Naive thymus-derived CD4-positive, alpha-beta T cell (primary cell): ENCODE measurements around the gene ECSIT. TPM values are rescaled to one million over a fixed set of nuclear protein-coding genes. Genes with fewer than 3 reads are reported as not detected.

Experiments
- ATAC-seq: fragments of 150-1000 bp; cut with Tn5 transposase; 2 replicates; pipeline ENCODE4 v1.10.0; 2021; ENCODE audit warnings: mild to moderate bottlenecking, moderate library complexity
- CTCF ChIA-PET: fragments of 350-600 bp; sonication (Branson Sonifier 250); formaldehyde crosslinking; loops from one replicate; lab custom pipeline; 2021; ENCODE audit warnings: antibody characterized with exemption; lab: Charles Lee
- POLR2A ChIA-PET: fragments of 350-600 bp; sonication (Branson Sonifier 250); formaldehyde crosslinking; loops from one replicate; lab custom pipeline; 2021; ENCODE audit warnings: antibody characterized with exemption, inconsistent platforms; lab: Charles Lee
- DNase-seq, 9 donors: peaks; one replicate each; pipeline versions ENCODE4 v3.0.0 to v3.0.0-alpha.2; 2020 to 2022; ENCODE audit warnings: mixed read lengths in 1 of 9
- H3K27ac ChIP-seq: one replicate; pipeline ENCODE4 v1.7.0; 2013; ENCODE audit warnings: mild to moderate bottlenecking, low read depth, low read length, moderate library complexity
- H3K27me3 ChIP-seq, 2 donors: one replicate each; pipeline ENCODE4 v1.7.0; 2013; ENCODE audit warnings: low read length in 2 of 2, mild to moderate bottlenecking in 2 of 2, moderate library complexity in 2 of 2; ENCODE audit not compliant: control insufficient read depth in 2 of 2, insufficient read depth in 2 of 2
- H3K36me3 ChIP-seq, 3 experiments: 1 replicate in 2 of 3; 2 replicates in 1 of 3; pipeline ENCODE4 v1.7.0; 2013; ENCODE audit warnings: low read length in 3 of 3, mild to moderate bottlenecking in 3 of 3, moderate library complexity in 1 of 3; ENCODE audit not compliant: insufficient read depth in 3 of 3, control insufficient read depth in 2 of 3
- H3K4me1 ChIP-seq, 2 donors: one replicate each; pipeline ENCODE4 v1.7.0; 2013; ENCODE audit warnings: low read length in 2 of 2, mild to moderate bottlenecking in 2 of 2, moderate library complexity in 1 of 2; ENCODE audit not compliant: control insufficient read depth in 2 of 2, insufficient read depth in 2 of 2
- H3K4me3 ChIP-seq: 2 replicates; pipeline ENCODE4 v1.7.0; 2013; ENCODE audit warnings: mild to moderate bottlenecking, low read length
- H3K9me3 ChIP-seq, 3 experiments: 1 replicate in 2 of 3; 2 replicates in 1 of 3; pipeline ENCODE4 v1.7.0; 2013; ENCODE audit warnings: low read length in 3 of 3; ENCODE audit not compliant: control insufficient read depth in 2 of 3
- H3K27ac Mint-ChIP-seq, 9 donors: one replicate each; pipeline ENCODE4 v1.8.0; 2020 to 2022; ENCODE audit warnings: mixed read lengths in 9 of 9, mild to moderate bottlenecking in 8 of 9, moderate library complexity in 5 of 9, inconsistent platforms in 2 of 9
- H3K27me3 Mint-ChIP-seq, 5 donors: one replicate each; pipeline ENCODE4 v1.8.0; 2021 to 2022; ENCODE audit warnings: mixed read lengths in 5 of 5, mild to moderate bottlenecking in 1 of 5
- H3K36me3 Mint-ChIP-seq, 5 donors: one replicate each; pipeline ENCODE4 v1.8.0; 2020 to 2022; ENCODE audit warnings: mixed read lengths in 5 of 5, mild to moderate bottlenecking in 3 of 5, inconsistent platforms in 1 of 5
- H3K4me1 Mint-ChIP-seq, 7 donors: one replicate each; pipeline ENCODE4 v1.8.0; 2020 to 2022; ENCODE audit warnings: mixed read lengths in 7 of 7, mild to moderate bottlenecking in 3 of 7, inconsistent platforms in 1 of 7
- H3K4me3 Mint-ChIP-seq, 10 donors: one replicate each; pipeline ENCODE4 v1.8.0; 2020 to 2022; ENCODE audit warnings: mild to moderate bottlenecking in 10 of 10, mixed read lengths in 10 of 10, moderate library complexity in 6 of 10, inconsistent platforms in 2 of 10
- H3K9me3 Mint-ChIP-seq, 11 donors: one replicate each; pipeline ENCODE4 v1.8.0; 2020 to 2022; ENCODE audit warnings: mixed read lengths in 11 of 11, mild to moderate bottlenecking in 4 of 11, inconsistent platforms in 1 of 11, moderate library complexity in 1 of 11
- intact Hi-C, 2 donors: fragments of 100-400 bp; cut with micrococcal nuclease; formaldehyde crosslinking; loops; one replicate each; pipeline ENCODE4 v1.15.1; 2023
- polyA plus RNA-seq, 2 donors: library from polyadenylated mRNA; unstranded; fragments of 300-500 nt; fragmentation: Illumina TruSeq; gene quantifications; one replicate each; pipeline ENCODE4 v1.2.3, GENCODE V29; 2021
- total RNA-seq, 6 experiments: library from RNA in 5 of 6; stranded (reverse) in 5 of 6; gene quantifications; 1 replicate in 5 of 6; 2 replicates in 1 of 6; pipeline ENCODE4 v1.2.3 and lab custom pipeline; 2021 to 2026

Gene ECSIT
- total and polyA plus RNA-seq, 7 experiments from 2014 or later, result 25.8 to 50.3 (median 36.0) TPM

DNA sequence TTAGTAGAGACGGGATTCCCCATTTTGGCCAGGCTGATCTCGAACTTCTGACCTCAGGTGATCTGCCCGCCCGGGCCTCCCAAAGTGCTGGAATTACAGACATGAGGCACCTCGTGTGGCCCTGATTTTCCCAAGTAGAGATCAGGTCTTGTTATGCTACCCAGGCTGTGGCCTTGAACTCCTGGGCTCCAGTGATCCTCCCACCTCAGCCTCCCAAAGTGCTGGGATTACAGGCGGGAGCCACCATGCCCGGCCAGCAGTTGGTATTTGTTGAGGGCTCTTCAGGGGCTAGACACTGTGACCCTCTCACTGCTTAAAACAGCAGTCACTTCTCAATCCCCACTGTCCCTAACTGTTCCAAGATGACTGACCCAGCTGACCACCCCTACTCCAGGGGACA lies 39.6 kb downstream of the ECSIT start:
- intact Hi-C loops, result no loop called here
- ChIA-PET CTCF (no interaction called here), POLR2A (no interaction called here)
- Histone ChIP-seq H3K4me1 (no peaks in the 10 kb centered on the region), H3K9me3 (no peaks in the 10 kb centered on the region), H3K36me3 (peaks cover 0 to 27% (median 0%) of the 10 kb centered on the region in 3 experiments), H3K27ac (no peak overlapping the region), H3K27me3 (no peaks in the 10 kb centered on the region), H3K4me3 (no peak overlapping the region)
- Mint-ChIP-seq H3K9me3 (peaks cover 0 to 3% (median 0%) of the 10 kb centered on the region in 11 donors), H3K4me1 (peaks cover 0 to 2% (median 0%) of the 10 kb centered on the region in 7 donors), H3K4me3 (no peak overlapping the region), H3K36me3 (peaks cover 11 to 30% (median 18%) of the 10 kb centered on the region in 5 donors), H3K27ac (no peak overlapping the region), H3K27me3 (peaks cover 0 to 6% (median 3%) of the 10 kb centered on the region in 5 donors)
- DNase-seq (no peak), ATAC-seq (no peak)

DNA sequence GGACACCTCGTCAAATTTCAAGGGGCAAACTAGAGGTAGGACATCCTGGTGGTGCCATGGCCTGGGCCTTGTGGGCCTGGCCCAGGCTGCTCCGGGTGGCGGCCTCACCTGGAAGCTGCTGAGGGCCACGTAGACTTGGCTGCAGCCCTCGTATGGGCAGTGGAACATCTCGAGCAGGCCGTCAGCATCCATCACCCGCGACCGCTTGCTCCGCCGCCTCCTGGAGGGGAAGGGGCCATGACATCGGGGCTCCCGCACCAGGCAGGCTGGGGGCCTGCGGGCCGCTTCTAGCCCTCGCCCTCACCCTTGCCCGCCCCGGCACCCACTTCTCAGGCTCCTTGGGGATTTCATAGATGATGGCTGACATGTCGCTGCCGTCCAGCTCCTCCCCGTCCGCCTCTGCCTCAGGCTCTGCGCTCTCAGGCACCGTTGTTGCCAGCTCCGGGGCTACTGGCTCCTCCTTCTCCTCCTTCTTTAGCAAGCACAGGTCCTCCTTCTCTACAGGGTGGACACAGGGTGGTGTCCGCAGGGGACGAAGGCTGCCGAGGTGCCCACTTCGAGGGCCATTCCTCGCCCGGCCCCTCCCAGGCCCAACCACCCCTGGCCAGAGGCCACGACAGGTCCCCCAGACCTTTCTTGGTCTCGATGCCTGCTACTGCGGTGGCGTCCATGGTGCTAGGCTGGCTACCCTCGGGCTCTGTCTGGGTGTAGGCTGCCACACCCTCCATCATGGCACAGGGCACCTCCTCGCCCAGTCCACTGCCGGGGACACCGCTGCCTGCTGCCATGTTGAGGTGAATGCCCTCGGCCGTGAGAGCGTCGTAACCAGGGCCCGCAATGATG lies 42.1 kb downstream of the ECSIT start:
- intact Hi-C loops, result no loop called here
- H3K4me3 Mint-ChIP-seq, result no peak overlapping the region
- POLR2A ChIA-PET, result no interaction called here

DNA sequence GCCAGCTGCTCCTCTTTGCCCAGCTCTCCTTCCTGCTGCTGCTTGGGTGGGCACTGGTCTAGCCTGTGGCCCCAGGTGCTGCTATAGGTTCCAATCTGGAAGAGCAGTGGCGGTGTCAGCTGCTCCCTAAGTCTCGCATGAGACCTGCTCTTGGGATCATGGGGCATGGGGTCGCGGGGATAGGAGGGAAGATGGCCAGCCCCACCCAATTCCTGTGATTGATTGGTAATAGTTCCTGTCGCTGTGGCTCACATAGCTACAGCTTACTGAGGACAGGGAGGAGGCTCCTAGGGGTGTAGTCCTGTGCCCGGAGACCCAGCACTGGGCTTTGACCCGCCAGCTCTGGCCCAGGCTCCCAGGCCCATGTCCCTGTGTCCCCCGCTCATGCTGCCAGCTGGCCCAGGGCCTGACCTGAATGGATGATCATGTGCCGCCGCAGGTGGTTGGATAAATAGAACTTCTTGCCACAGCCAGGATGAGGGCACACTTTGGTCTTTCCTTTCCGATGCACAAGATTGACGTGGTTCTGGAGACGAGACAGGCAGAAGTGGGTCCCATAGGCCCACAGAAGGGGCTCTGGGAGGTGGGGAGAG lies 43.6 kb downstream of the ECSIT start:
- DNase-seq (no peak), ATAC-seq (no peak)
- peak overlapping the region in 1 of 9 donors; percentile 53 for H3K27ac Mint-ChIP-seq

More for the DNA sequence above, 42.1 kb downstream of the ECSIT start:
- Mint-ChIP-seq H3K9me3 (peaks cover 0 to 3% (median 0%) of the 10 kb centered on the region in 11 donors), H3K36me3 (peaks cover 11 to 31% (median 21%) of the 10 kb centered on the region in 5 donors), H3K27me3 (peaks cover 5 to 18% (median 8%) of the 10 kb centered on the region in 5 donors), H3K4me1 (peaks cover 1 to 16% (median 10%) of the 10 kb centered on the region in 7 donors), H3K27ac (no peak overlapping the region)
- Histone ChIP-seq H3K36me3 (peaks cover 0 to 27% (median 0%) of the 10 kb centered on the region in 3 experiments), H3K27ac (no peak overlapping the region), H3K9me3 (no peaks in the 10 kb centered on the region), H3K4me3 (no peak overlapping the region), H3K27me3 (peaks cover 0 to 5% of the 10 kb centered on the region in 2 donors), H3K4me1 (peaks cover 13% of the 10 kb centered on the region in 2 donors)
- ATAC-seq (no peak), DNase-seq (no peak)
- CTCF ChIA-PET, result no interaction called here

DNA sequence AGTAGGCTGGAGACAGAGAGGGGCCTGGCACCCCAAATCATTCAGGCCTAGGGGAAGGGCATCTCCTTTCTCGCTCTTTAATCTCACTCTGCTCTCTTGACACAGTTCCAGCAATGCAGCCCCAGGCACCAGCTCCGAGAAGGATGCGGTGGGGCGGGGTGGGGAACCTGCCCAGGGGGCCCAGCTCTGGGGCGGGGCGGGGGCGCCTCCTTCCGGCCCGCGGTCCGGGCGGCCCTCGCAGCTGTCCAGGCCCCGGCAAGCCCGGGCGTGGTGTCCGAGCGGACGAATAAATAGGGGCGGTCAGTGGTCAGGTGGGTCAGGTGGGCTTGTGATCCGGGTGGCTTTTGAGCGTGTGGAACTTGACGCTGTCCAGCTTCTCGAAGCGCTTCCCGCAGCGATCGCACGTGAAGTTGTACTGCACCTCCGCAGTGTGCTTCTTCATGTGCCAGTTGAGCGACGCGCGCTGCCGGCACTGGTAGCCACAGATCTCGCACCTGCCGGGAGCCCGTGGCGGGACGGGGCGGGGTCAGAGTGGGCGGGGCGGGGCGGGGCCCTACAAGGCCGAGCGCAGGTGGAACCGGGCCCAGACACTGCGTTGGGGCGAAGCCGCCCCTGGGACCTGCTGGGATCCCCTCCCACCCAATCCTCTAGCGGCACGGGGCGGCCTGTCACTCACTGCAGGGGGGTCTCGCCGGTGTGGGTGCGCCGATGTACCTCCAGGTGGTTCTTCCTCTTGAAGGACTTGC lies 45.4 kb downstream of the ECSIT start:
- no peak for DNase-seq
- POLR2A ChIA-PET, result interaction anchor here (1.1 to 1.4 kb wide), 2 partner anchors 95 to 102 kb away, joined by 4 to 7 read pairs; no protein-coding TSS in a partner anchor
- CTCF ChIA-PET, result interaction anchor here (0.5 to 1.9 kb wide), 9 partner anchors 10 to 1411 kb away, joined by 3 to 9 read pairs (median 3); no protein-coding TSS in a partner anchor
- Mint-ChIP-seq H3K4me1 (peaks cover 11 to 24% (median 21%) of the 10 kb centered on the region in 7 donors), H3K36me3 (peaks cover 0 to 16% (median 11%) of the 10 kb centered on the region in 5 donors), H3K9me3 (no peaks in the 10 kb centered on the region), H3K4me3 (no peak overlapping the region), H3K27ac (peak overlapping the region in 1 of 9 donors; percentile 38), H3K27me3 (peaks cover 22 to 35% (median 25%) of the 10 kb centered on the region in 5 donors)
- Histone ChIP-seq H3K4me1 (peaks cover 15 to 20% of the 10 kb centered on the region in 2 donors), H3K36me3 (peaks cover 0 to 11% (median 0%) of the 10 kb centered on the region in 3 experiments), H3K9me3 (no peaks in the 10 kb centered on the region), H3K4me3 (no peak overlapping the region), H3K27me3 (peaks cover 8 to 17% of the 10 kb centered on the region in 2 donors), H3K27ac (no peak overlapping the region)
- ATAC-seq, result no peak
- intact Hi-C loops, result loop anchor here in 1 of 2 donors (2.0 to 5.0 kb wide), 3 partner anchors 103 to 326 kb away; partner anchors contain the start of gene SPC24

More for the DNA sequence above, 43.6 kb downstream of the ECSIT start:
- H3K9me3 ChIP-seq, result no peaks in the 10 kb centered on the region
- H3K9me3 Mint-ChIP-seq, result no peaks in the 10 kb centered on the region
- no peak overlapping the region for H3K4me3 Mint-ChIP-seq
- H3K27me3 Mint-ChIP-seq, result peaks cover 15 to 27% (median 16%) of the 10 kb centered on the region in 5 donors
- peaks cover 4 to 22% (median 18%) of the 10 kb centered on the region in 7 donors for H3K4me1 Mint-ChIP-seq
- peaks cover 5 to 24% (median 11%) of the 10 kb centered on the region in 5 donors for H3K36me3 Mint-ChIP-seq
- H3K4me3 ChIP-seq, result no peak overlapping the region
- H3K36me3 ChIP-seq, result peaks cover 0 to 22% (median 0%) of the 10 kb centered on the region in 3 experiments
- peaks cover 15 to 20% of the 10 kb centered on the region in 2 donors for H3K4me1 ChIP-seq
- no peak overlapping the region for H3K27ac ChIP-seq
- POLR2A ChIA-PET, result no interaction called here
- CTCF ChIA-PET, result interaction anchor here (0.6 to 1.2 kb wide), 5 partner anchors 62 to 449 kb away, joined by 3 to 5 read pairs (median 3); no protein-coding TSS in a partner anchor
- peaks cover 8 to 14% of the 10 kb centered on the region in 2 donors for H3K27me3 ChIP-seq
- intact Hi-C loops, result no loop called here

DNA sequence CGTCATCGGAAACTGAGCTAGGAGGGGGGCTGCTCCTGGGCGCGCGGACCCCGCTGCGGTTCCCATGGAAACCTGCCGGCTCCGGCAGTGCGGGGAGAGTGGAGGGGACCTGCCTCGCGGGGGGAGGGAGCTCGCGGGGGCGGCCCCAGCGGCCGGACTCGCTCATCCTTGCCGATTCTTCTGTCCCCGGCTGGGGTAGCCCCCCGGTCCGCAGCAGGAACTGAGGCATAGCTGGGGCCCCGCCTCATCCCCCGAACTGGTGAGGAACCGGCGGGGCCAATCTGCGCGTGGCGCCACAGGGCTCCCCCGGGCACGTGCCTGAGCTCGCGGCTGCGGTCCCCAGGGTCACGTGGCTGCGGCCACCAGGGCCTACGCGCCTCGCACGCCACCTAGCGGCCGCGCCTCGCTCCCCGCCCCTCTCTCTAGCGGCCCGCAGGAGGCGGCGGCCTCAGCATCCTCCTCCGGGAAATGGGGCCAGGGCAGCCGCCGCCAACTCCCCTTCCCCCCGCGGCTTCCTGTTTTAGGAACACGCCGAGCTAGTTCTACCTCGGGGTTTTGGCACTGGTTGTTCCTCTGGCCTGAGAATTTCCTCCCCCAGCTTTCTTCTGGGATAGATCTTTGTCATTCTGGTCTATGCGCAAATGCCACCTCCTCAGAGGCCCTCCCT lies 46.4 kb downstream of the ECSIT start:
- Histone ChIP-seq H3K4me1 (peaks cover 15 to 20% of the 10 kb centered on the region in 2 donors), H3K4me3 (peak overlapping the region; percentile 19), H3K36me3 (peaks cover 0 to 11% (median 0%) of the 10 kb centered on the region in 3 experiments), H3K9me3 (no peaks in the 10 kb centered on the region), H3K27ac (no peak overlapping the region), H3K27me3 (peaks cover 8 to 17% of the 10 kb centered on the region in 2 donors)
- H3K27me3 Mint-ChIP-seq, result peaks cover 25 to 37% (median 33%) of the 10 kb centered on the region in 5 donors
- intact Hi-C loops, result loop anchor here (1.0 to 5.0 kb wide), 8 partner anchors 23 to 345 kb away; partner anchors contain the start of genes ODAD3 (in 2 of the 2), PRKCSH (in 2 of the 2), ZNF653 (in 2 of the 2) and SPC24 (in 1 of the 2)
- DNase-seq (peak; percentile 63 to 92 (median 76)), ATAC-seq (peak; percentile 92)
- H3K4me1 Mint-ChIP-seq, result peaks cover 12 to 24% (median 21%) of the 10 kb centered on the region in 7 donors
- H3K9me3 Mint-ChIP-seq, result no peaks in the 10 kb centered on the region
- POLR2A ChIA-PET, result interaction anchor here (0.5 to 1.4 kb wide), 6 partner anchors 46 to 538 kb away, joined by 3 to 7 read pairs (median 4); partner anchors contain the start of gene ECSIT
- peaks cover 0 to 16% (median 11%) of the 10 kb centered on the region in 5 donors for H3K36me3 Mint-ChIP-seq
- H3K4me3 Mint-ChIP-seq, result peak overlapping the region in 9 of 10 donors; percentile 52 to 83 (median 71)
- peak overlapping the region in 2 of 9 donors; percentile 21 to 85 for H3K27ac Mint-ChIP-seq
- CTCF ChIA-PET, result interaction anchor here (0.6 to 1.9 kb wide), 17 partner anchors 11 to 1531 kb away, joined by 3 to 9 read pairs (median 3); partner anchors contain the start of genes PRKCSH and SWSAP1
